Amniotic epithelial cell (primary cell): ENCODE data around the gene PALLD.
"Not testable (repeated sequence)": the region's sequence is repeated elsewhere in the genome, so short reads cannot be mapped to it uniquely, and the experiment has no call there.

ENCODE experiments used
- DNase-seq: peaks from one replicate; pipeline ENCODE4 v3.0.0-alpha.2; 2010; ENCODE audit warnings: low read depth

The PALLD gene

GRCh38 chr4:168702581-168703087 is 205.8 kb downstream of the PALLD start:
- not testable (repeated sequence) for DNase-seq

GRCh38 chr4:168705121-168705520 is 208.3 kb downstream of the PALLD start:
- DNase-seq: peak; percentile 72

- no peak for DNase-seq
Measured at GRCh38 chr4:168707205-168707604, 210.4 kb downstream of the PALLD start.

GRCh38 chr4:168708108-168708507 is 211.3 kb downstream of the PALLD start:
- no peak for DNase-seq

GRCh38 chr4:168710353-168710946 is 213.6 kb downstream of the PALLD start:
- peak; percentile 76 for DNase-seq

- DNase-seq: peak; percentile 27
Measured at GRCh38 chr4:168711197-168712140, 214.6 kb downstream of the PALLD start.

- DNase-seq: no peak
Measured at GRCh38 chr4:168712316-168712890, 215.6 kb downstream of the PALLD start.

- no peak for DNase-seq
Measured at GRCh38 chr4:168713253-168713652, 216.4 kb downstream of the PALLD start.

GRCh38 chr4:168715896-168716295 is 219.0 kb downstream of the PALLD start:
- no peak for DNase-seq

GRCh38 chr4:168716406-168717129 is 219.7 kb downstream of the PALLD start:
- peak; percentile 47 for DNase-seq

GRCh38 chr4:168717847-168718246 is 221.0 kb downstream of the PALLD start:
- peak; percentile 30 for DNase-seq

- no peak for DNase-seq
Measured at GRCh38 chr4:168719725-168720124, 222.9 kb downstream of the PALLD start.

- no peak for DNase-seq
Measured at GRCh38 chr4:168720396-168720900, 223.6 kb downstream of the PALLD start.

- no peak for DNase-seq
Measured at GRCh38 chr4:168722391-168722790, 225.5 kb downstream of the PALLD start.

GRCh38 chr4:168723020-168723419 is 226.2 kb downstream of the PALLD start:
- no peak for DNase-seq

GRCh38 chr4:168723569-168723968 is 226.7 kb downstream of the PALLD start:
- no peak for DNase-seq

- DNase-seq: no peak
Measured at GRCh38 chr4:168724243-168724642, 227.4 kb downstream of the PALLD start.

- DNase-seq: no peak
Measured at GRCh38 chr4:168724686-168725411, 228.0 kb downstream of the PALLD start.

GRCh38 chr4:168725930-168726329 is 229.1 kb downstream of the PALLD start:
- DNase-seq: no peak

- not testable (repeated sequence) for DNase-seq
Measured at GRCh38 chr4:168727181-168727580, 230.3 kb downstream of the PALLD start.

GRCh38 chr4:168731006-168731636 is 234.3 kb downstream of the PALLD start:
- DNase-seq: peak; percentile 89
